ENCODE results near the gene DMRTA2. TPM values are rescaled to one million over a fixed set of nuclear protein-coding genes. Genes with fewer than 3 reads are reported as not detected.
"Not testable (repeated sequence)": the region's sequence is repeated elsewhere in the genome, so short reads cannot be mapped to it uniquely, and the experiment has no call there.

The DMRTA2 gene
- total RNA-seq, 2 donors from 2014 or later: not detected

DNA sequence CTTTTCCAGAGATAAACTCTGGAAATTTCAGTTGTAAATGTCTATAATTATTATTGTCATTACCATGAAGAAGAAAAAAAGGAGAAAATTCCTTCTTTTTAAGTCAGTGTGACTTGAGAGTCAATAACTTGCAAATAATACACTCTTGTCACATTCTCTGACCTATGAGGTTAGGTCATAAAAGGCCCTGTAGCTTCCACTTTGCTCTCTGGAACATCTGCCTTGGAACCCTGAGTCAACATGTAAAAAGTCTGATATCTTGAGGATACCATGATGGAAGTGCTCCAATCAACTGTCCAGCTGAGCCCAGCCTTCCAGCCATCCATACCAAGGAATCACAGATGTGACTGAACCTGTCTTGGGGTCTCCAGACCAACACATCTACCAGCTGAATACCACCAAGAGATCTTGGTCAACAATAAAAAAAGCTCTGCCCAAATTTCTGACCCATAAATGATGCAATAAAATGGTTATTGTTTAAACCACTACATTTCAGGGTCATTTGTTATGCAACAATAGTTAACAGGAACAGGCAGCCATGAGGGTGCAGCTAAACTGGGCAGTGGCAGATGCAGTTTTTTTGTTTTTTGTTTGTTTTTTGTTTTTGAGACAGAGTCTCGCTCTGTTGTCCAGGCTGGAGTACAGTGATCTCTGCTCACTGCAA is 10.3 kb downstream of the DMRTA2 start:
- intact Hi-C loops (cut with DNase I): no loop called here
- no peak for DNase-seq (ENCODE audit: low spot score)

GRCh38 chr1:50405814-50406213 is 17.4 kb downstream of the DMRTA2 start:
- DNase-seq (ENCODE audit: low spot score): no peak
- intact Hi-C loops (cut with DNase I): no loop called here

DNA sequence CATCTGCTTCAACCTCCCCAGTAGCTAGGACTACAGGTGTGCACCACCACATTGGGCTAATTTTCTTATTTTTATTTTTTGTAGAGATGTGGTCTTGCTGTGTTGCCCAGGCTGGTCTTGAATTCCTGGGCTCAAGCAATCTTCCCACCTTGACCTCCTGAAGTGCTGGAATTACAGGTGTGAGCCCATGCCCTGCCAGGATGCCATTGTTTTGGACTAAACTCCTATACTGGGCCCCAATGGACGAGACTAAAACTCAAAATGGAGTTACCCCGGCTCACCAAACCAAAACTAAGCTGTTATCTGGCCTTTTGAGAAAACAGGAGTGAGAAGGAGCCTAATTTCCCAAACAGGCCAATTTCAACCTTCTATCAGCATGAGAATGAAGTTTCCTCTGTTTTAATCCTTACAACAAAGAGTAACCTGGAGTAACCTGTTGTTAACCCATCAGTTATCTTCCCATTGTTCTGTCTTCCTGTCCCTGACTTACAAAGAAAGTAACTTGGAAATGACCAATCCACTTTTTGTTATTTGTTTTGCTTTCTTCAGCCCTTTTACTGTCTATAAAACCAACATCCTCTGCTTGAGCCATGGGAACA is 29.6 kb downstream of the DMRTA2 start:
- DNase-seq (ENCODE audit: low spot score): no peak
- intact Hi-C loops (cut with DNase I): no loop called here

- intact Hi-C loops (cut with DNase I): not testable (repeated sequence)
Measured at GRCh38 chr1:50381551-50381950, 41.7 kb downstream of the DMRTA2 start.

DNA sequence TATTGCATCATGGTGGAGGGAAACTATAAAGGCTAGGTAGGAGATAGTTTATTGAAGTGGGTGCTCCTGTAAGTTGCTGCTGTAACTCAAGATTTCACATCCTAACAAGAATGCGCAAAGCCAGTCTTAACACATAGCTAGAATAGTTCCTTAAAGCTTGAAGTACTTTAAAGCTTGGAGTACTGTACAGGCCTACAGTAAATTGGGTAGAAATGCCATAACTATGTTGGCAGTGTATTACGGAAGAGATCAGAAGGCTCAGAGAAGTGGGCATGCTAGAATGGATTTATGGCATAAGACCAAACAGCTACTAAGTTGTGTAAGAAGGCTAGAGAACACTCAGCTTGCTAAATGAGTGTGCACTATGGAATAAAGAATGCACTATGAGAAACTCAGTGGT is 44.5 kb downstream of the DMRTA2 start:
- DNase-seq (ENCODE audit: low spot score): no peak
- intact Hi-C loops (cut with DNase I): no loop called here

More at GRCh38 chr1:50381551-50381950, 41.7 kb downstream of the DMRTA2 start:
- DNase-seq (ENCODE audit: low spot score): not testable (repeated sequence)

- DNase-seq (ENCODE audit: low spot score): no peak
- intact Hi-C loops (cut with DNase I): no loop called here
Measured at GRCh38 chr1:50373532-50373931, 49.7 kb downstream of the DMRTA2 start.

- intact Hi-C loops (cut with DNase I): no loop called here
- no peak for DNase-seq (ENCODE audit: low spot score)
Measured at GRCh38 chr1:50371749-50372148, 51.5 kb downstream of the DMRTA2 start.

DNA sequence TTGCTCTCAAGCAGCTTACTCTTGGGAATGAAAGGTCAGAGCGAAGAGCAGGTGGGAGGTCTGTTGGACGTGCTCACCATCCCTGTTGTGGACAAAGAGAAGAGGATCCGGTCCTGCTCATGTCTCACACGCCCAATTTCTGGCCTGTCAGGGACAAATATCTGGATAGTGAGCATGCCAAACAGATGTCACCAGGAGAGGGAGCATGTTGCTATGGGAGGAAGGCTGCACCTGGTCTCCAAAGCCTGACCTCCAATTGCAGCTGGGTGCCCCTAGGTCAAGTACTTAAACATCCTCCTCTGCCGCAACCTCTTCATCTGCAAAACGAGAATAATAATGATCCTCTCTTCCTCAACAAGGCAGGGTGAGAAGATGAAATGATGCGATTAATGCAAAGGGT is 53.4 kb downstream of the DMRTA2 start:
- no peak for DNase-seq (ENCODE audit: low spot score)
- intact Hi-C loops (cut with DNase I): loop anchor here in 1 of 2 donors (10.0 kb wide), 1 partner anchor 335 kb away; no protein-coding TSS in a partner anchor

DNA sequence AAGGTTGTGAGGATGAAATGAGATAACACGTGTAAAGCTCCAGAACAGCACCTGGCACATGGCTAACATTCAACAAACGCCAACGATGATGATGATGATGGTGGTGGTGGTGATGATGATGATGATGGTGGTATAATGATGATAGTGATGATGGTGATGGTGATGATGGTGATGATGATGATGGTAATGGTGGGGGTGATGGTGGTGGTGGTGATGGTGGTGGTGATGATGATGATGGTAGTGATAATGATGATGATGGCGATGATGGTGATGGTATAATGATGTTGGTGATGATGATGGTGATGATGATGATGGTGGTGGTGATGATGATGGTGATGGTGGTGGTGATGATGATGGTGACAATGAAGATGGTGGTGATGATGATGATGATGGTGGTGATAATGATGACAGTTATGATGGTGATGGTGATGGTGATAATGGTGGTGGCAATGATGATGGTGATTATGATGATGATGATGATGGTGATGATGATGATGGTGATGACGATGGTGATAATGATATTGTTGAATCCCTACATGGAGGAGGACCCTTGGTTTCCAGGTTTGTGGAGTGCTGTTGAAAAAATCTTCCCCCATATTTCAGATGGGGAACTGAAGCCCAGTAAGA is 54.1 kb downstream of the DMRTA2 start:
- intact Hi-C loops (cut with DNase I): loop anchor here in 1 of 2 donors (10.0 kb wide), 1 partner anchor 336 kb away; no protein-coding TSS in a partner anchor

DNA sequence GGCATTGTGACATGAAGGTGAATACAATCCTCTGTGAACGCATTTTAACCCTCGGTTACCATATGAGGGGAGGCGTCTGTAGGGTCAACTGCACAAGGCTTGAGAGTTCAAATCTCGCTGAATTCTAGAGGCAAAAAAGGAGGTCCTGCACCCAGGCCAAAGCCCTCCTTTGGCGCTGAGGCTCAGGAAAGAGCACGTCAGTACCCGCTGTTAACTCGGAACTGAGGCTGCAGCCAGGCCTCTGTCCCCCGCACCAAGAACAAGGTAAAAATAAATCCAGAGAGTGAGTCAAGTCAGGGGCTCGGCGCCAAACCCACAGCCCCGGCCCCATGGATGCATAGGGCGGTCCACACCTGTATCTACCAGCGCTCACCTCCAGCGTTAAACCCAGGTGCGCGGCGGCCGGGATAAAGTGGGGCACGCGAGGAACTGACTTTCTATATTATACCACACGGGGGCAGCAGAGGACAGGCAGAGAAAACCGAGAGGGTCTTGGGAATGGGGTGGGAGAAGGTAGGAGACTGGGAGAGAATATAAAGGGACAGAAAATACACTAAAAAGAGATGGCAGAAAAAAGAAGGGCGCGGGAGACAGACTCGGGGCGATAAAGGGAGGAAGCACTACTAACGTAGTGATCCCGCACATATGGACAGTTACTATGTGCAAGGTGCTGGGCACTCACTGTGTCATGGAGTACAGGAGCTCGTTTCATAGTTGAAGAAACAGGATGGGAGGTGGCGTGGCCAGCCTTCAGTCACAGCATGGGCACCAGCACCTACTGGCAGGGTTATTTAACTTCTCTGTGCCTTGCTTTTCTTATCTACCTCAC is 54.9 kb downstream of the DMRTA2 start:
- intact Hi-C loops (cut with DNase I): loop anchor here in 1 of 2 donors (10.0 kb wide), 1 partner anchor 336 kb away; no protein-coding TSS in a partner anchor

More for the DNA sequence above, 54.1 kb downstream of the DMRTA2 start:
- DNase-seq (ENCODE audit: low spot score): no peak

More for the DNA sequence above, 54.9 kb downstream of the DMRTA2 start:
- DNase-seq (ENCODE audit: low spot score): no peak

All from posterior vena cava (tissue), 2 donors.